ENCODE data around the gene LRRC7.
"Not testable (repeated sequence)": the region's sequence is repeated elsewhere in the genome, so short reads cannot be mapped to it uniquely, and the experiment has no call there.

Gene LRRC7

DNA sequence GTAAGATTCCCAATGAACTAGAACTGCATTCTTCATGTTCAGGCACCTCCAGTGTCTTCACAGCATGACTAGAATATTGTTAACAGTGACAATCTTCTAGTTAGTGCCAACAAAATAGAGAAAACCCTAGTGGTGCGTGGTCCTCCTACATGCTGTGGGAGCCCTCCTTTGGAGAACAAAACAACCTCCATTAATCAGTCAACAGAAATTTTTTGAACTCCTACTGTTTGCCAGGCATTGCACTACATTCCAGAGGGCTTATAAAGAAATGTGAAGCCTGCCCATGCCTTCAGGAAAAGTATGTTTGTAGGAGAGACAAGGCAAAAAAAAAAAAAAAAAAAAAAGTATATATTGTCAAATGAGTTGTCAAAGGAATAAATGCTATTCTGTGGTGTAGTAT is 385.0 kb downstream of the LRRC7 start:
- DNase-seq (ENCODE audit: low spot score), result no peak
- Histone ChIP-seq H3K4me3 (no peak overlapping the region), H3K27ac (no peak overlapping the region)
- no peak for TF ChIP-seq CTCF (IDR thresholded peaks at IDR 0.05)

DNA sequence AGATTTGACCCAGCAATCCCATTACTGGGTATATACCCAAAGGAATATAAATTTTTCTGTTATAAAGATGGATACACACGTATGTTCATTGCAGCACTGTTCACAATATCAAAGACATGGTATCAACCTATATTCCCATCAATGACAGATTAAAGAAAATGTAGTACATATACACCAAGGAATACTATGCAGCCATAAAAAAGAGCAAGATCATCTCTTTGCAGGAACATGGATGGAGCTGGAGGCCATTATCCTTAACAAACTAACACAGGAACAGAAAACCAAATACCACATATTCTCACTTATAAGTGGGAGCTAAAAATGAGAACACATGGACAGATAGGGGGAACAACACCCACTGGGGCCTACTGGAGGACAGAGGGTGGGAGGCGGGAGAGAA is 394.7 kb downstream of the LRRC7 start:
- H3K4me3 ChIP-seq; DNase-seq (ENCODE audit: low spot score); H3K27ac ChIP-seq: not testable (repeated sequence)

- no peak for TF ChIP-seq CTCF (IDR thresholded peaks at IDR 0.05)
- no peak for DNase-seq (ENCODE audit: low spot score)
- Histone ChIP-seq H3K4me3 (no peak overlapping the region), H3K27ac (no peak overlapping the region)
Observed at GRCh38 chr1:69967245-69967766, 399.6 kb downstream of the LRRC7 start.

DNA sequence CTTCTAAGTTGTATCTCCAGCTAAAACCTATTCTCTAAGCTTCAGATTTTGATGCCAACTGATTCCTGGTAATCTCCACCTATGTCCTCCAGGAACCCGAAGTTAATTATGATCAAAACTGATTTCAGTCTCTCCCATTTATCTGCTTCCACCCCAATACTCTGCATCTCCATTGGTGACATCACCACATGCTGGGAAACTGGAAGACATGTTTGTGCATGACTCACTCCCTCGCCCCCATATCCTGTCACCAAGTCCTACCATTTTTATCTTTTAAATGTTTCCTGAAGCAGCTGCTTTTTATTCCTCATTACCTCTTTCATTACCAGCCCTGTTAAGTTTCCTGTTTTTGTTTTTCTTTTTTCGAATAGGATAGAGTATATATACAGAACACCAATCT is 409.2 kb downstream of the LRRC7 start:
- TF ChIP-seq CTCF (IDR thresholded peaks at IDR 0.05), result no peak
- DNase-seq (ENCODE audit: low spot score), result no peak
- no peak overlapping the region for H3K27ac ChIP-seq
- H3K4me3 ChIP-seq, result no peak overlapping the region

DNA sequence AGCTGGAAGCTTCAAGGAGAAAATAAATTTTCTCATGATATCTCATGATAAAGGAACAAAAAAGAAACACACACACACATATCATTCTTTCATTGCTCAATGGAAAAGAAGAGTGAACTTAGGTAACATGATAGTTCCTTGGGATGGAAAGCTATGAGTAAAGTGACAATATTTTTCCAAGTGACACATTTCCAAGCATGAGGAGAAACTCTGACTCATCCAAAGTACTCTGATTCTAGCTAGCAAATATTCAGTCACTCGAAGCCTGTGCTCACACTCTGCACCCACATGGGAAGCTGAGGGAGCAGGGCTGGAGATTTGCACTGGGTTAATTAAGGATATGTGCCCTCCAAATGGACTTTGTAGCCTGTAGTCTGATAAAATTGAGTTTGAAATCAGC is 415.3 kb downstream of the LRRC7 start:
- H3K4me3 ChIP-seq, result no peak overlapping the region
- no peak overlapping the region for H3K27ac ChIP-seq
- no peak for DNase-seq (ENCODE audit: low spot score)
- TF ChIP-seq CTCF (IDR thresholded peaks at IDR 0.05), result no peak

DNA sequence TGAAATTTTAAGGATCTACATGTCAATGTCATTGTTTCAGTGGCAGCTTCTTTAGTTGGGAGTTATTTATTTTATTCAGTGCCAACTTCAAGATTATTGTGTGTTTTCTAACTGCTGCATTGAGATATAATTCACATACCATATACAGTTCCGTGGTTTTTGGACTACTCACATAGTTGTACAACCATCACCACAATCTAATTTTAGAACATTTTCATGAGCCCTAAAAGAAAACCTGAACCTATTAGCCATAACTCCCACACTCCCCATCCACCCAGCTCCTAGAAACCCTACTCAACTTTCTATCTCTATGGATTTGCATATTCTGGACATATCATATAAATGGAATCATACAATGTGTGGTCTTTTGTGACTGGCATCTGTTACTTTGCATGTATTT is 417.7 kb downstream of the LRRC7 start:
- no peak for DNase-seq (ENCODE audit: low spot score)
- H3K4me3 ChIP-seq, result no peak overlapping the region
- TF ChIP-seq CTCF (IDR thresholded peaks at IDR 0.05), result no peak
- no peak overlapping the region for H3K27ac ChIP-seq

DNA sequence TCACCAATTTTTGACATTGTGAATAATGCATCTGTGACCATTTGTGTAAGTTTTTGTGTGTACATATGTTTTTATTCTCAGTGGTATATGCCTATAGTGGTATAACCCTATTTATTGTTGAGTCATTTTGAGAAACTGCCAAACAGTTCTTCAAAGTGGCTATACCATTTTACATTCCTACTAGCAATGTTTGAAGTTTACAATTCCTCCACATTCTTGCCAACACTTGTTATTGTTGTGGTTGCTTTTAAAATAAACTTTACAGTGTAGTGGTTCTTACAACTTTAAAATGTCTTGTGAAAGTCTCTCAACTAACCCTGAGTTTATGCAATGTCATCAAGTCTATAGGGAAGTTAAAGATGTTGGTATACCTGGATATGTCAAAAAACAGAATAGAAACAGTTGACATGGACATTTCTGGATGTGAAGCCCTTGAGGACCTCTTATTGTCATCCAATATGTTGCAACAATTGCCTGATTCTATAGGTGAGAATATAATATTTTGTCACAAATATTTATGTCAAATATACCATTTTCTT is 418.2 kb downstream of the LRRC7 start:
- TF ChIP-seq CTCF (IDR thresholded peaks at IDR 0.05), result no peak
- DNase-seq (ENCODE audit: low spot score), result no peak

DNA sequence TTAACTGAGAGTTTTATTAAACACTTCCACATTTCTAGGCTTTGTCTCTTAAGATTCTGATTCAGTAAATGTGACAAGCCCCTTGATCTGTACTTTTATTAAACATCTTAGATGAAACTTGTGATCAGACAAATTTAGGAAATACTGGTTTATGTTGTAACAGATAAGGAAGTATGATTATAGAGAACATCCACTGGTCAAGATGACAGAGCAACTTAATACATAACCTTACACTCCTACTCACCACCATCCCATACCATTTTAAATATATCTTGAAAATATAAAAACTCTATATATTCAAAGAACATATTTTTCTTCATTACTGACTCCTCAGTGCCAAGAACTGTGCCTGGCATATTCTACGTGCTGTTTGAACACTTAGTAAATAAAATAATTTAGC is 420.2 kb downstream of the LRRC7 start:
- Histone ChIP-seq H3K27ac (no peak overlapping the region), H3K4me3 (no peak overlapping the region)
- DNase-seq (ENCODE audit: low spot score), result no peak
- no peak for TF ChIP-seq CTCF (IDR thresholded peaks at IDR 0.05)

More for the DNA sequence above, 418.2 kb downstream of the LRRC7 start:
- Histone ChIP-seq H3K4me3 (no peak overlapping the region), H3K27ac (no peak overlapping the region)

All from coronary artery (tissue), 2 donors.